GM19463 (cell line): ENCODE results near the gene PTGER1.
A peak's percentile ranks its signal among the peaks of the same experiment; 100 is the strongest.

ENCODE experiments used
- ATAC-seq: cut with Tn5 transposase; IDR thresholded peaks from one replicate; pipeline ENCODE4 v1.9.1; 2021; ENCODE audit warnings: mild to moderate bottlenecking, moderate library complexity; ENCODE audit not compliant: unreplicated experiment

The PTGER1 gene

GRCh38 chr19:14446336-14447036 is 28.7 kb downstream of the PTGER1 start:
- ATAC-seq, result no peak

- no peak for ATAC-seq
Observed at GRCh38 chr19:14443632-14444216, 31.4 kb downstream of the PTGER1 start.

GRCh38 chr19:14442891-14443631 is 32.1 kb downstream of the PTGER1 start:
- no peak for ATAC-seq

- no peak for ATAC-seq
Observed at GRCh38 chr19:14441041-14441938, 33.9 kb downstream of the PTGER1 start.

- peak; percentile 88 for ATAC-seq
Observed at GRCh38 chr19:14440049-14440448, 35.1 kb downstream of the PTGER1 start.

- no peak for ATAC-seq
Observed at GRCh38 chr19:14439014-14439413, 36.1 kb downstream of the PTGER1 start.

- ATAC-seq, result no peak
Observed at GRCh38 chr19:14437578-14438140, 37.5 kb downstream of the PTGER1 start.

GRCh38 chr19:14435320-14436050 is 39.7 kb downstream of the PTGER1 start:
- ATAC-seq, result no peak

DNA sequence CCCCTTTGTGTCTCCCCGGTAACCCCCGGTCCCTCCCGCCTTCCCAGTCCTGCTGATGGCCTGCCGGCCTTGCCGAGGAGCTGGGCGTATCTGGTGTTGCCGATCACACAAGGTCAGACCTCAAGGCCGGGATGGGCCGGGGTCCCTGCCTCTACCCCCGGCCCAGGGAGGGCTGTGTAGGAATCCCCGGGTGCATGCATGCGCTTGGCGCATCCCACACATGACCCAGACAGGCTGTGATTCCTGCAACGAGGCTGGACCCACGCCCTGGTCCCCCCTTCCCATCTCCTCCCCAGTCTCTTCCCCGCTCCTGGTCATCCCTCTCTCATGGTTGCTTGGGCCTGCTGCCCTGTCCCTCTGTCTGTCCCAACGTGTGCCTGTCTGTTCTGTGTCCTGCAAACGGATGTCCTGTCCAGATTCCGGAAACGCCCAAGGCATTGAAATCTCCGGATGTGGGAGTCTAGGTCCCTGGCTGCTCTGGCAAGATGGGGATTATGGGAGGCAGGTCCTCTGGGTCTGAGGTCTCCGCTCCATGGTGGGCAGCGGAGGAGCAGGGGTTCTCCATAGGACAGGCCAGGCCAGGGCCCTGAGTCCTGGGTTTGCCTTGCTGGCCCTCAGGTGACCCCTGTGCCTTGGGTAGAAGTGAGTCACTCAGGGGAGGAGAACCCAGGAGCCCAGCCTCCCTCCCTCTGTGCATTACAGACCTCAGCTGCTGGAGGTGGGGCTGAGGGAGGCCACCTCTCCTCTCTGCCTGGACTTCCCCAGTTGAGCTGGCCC is 40.4 kb downstream of the PTGER1 start:
- no peak for ATAC-seq

DNA sequence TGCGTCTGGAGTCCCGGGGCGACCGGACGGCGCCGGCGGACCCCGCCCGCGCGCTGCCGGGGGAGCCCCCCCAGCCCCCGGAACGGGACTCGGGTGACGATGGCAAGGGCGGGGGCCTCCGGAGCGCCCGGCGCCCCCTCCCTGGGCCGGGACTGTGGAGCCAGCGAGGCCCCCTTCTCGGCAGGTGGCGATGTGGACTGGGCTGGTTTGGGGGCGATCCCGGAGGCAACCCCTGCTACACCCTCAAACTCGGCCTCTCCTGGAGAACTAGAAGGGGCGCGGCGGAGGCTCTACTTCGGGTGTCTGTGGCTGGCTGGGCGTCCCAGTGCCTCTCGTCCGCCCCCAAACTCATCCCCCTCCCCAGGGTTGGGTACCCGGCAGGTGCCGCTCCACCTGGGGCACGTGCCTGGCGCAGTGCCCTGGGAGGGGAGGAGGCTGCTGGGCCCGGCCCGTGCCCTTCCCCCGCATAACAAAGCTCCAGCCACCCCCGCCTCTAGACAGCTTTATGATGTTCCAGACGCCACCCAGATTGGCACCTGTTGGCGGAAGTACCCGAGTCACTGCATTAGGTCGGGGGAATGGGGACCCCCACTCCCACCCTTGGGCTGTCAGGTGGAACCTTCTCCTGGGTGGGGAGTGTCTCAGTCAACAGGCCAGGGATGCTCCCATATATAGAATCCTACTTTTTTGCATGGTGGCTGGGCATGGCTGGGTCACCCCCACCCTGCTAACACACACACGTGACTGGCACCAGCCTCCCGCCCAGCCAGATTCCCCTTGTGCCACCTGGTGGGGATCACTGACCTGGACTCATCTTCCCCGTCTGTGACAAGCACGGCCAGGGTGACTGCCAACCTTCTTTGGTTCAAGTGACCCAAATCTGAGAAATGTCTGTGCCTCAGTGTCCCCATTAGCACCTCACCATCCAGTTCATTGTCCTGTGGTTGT is 41.3 kb downstream of the PTGER1 start:
- no peak for ATAC-seq

DNA sequence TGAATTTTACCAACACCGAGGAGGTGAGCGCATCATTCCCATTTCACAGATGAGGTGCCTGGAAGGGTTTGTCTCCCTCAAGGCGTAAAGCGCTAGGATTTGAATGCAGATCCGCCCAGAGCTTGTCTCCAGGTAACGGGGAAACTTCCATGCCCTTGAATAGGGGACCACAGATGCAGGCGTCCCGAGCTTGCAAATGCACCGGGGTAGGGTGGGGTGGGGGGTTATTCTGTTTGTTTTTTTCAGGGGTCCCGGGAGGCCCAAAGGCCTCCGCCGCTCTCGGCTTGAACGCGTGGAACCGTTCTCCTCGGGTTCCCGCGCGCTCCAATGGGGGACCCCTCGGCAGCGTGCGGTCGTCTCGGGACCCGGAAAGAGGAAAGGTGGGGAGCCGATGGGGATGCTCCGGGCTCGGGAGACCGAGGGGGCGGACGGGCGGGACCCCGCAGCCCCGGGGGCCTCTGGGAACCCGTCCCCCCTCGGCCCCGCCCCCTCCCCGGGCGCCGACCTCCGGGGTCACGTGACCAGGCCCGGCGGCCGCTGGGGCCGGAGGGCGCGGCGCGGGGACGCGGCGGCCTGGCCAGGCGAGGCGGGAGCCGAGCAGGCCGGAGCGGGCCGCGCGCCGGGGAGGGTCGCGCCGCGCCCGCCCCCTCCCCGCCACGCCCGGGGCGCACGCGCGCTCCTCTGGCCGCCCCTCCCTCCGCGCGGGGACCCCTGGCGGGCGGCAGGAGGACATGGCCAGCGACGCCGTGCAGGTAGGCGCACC is 42.2 kb downstream of the PTGER1 start, which contains the start of gene PKN1:
TSS of gene PKN1 (plus strand) at position 516 of the 763 bp plus-strand sequence. CDS start at position 732, 216 bp downstream.
- no peak for ATAC-seq

GRCh38 chr19:14430712-14431111 is 44.4 kb downstream of the PTGER1 start:
- no peak for ATAC-seq

- ATAC-seq, result no peak
Observed at GRCh38 chr19:14428882-14429416, 46.2 kb downstream of the PTGER1 start.

DNA sequence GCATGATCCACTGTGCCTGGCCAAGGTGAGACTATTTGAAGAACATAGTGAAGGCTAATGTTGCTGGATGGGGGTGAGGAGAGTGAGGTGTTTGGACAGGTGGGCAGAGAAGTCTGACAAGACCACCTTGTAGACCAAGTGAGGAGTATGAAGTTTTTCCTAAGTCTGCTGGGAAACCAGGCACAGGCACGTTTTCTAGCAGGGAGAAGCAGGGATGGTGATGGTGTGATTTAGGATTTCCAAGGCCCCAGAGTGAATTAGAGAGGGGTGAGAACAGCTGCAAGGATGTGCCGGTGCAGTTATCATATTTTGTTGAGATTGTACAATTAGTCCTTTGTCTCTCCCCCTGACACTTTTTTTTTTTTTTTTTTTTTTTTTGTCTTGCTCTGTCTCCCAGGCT is 47.7 kb downstream of the PTGER1 start:
- ATAC-seq, result no peak

DNA sequence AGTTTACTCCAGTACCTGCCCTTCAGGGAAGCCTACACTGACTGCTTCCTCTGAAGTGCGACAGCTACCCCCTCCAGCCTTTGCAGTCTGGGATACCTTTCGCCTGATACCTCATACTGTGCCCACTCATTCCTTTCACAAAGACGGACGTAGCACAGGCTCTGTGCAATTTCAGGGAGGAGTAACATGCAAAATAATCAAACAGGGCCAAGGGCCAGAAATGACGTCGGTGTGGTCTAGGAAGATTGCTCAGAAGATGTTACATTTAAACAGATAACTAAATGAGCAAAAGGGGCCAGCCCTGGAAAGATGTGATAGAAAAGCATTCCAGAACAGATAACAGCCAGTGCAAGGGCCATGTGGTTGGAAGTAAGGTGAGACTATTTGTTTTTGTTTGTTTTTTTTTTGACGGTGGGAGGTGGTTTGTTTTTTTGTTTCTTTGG is 49.4 kb downstream of the PTGER1 start:
- no peak for ATAC-seq
